Stomach smooth muscle (tissue), 2 donors: ENCODE measurements around the gene OPTC.

ENCODE experiments used
- H3K27ac ChIP-seq: one replicate; pipeline ENCODE4 v1.7.0; 2013; ENCODE audit warnings: mild to moderate bottlenecking, low read length, inconsistent platforms
- H3K27me3 ChIP-seq, 2 donors: one replicate each; pipeline ENCODE4 v1.7.0; 2013; ENCODE audit warnings: low read length in 2 of 2; ENCODE audit not compliant: insufficient read depth in 2 of 2, control insufficient read depth in 1 of 2
- H3K36me3 ChIP-seq, 2 donors: one replicate each; pipeline ENCODE4 v1.7.0; 2013; ENCODE audit warnings: low read length in 2 of 2; ENCODE audit not compliant: control insufficient read depth in 2 of 2, insufficient read depth in 2 of 2
- H3K4me1 ChIP-seq: one replicate; pipeline ENCODE4 v1.7.0; 2013; ENCODE audit warnings: low read length; ENCODE audit not compliant: control insufficient read depth, insufficient read depth
- H3K4me3 ChIP-seq, 2 donors: one replicate each; pipeline ENCODE4 v1.7.0; 2013; ENCODE audit warnings: low read length in 2 of 2
- H3K9ac ChIP-seq, 2 donors: one replicate each; pipeline ENCODE4 v1.7.0; 2013; ENCODE audit warnings: low read length in 2 of 2, mild to moderate bottlenecking in 1 of 2
- H3K9me3 ChIP-seq, 2 donors: one replicate each; pipeline ENCODE4 v1.7.0; 2013; ENCODE audit warnings: low read length in 2 of 2; ENCODE audit not compliant: control insufficient read depth in 2 of 2
- donor health status: healthy.
- donor health status: Pancreatic carcinoma.

Gene OPTC

GRCh38 chr1:203476216-203476814 lies 17.6 kb upstream of the OPTC start:
- Histone ChIP-seq H3K27ac (peak overlapping the region; percentile 88), H3K27me3 (no peaks in the 10 kb centered on the region), H3K9me3 (no peaks in the 10 kb centered on the region), H3K36me3 (no peaks in the 10 kb centered on the region), H3K4me1 (peaks cover 56% of the 10 kb centered on the region), H3K9ac (peak overlapping the region; percentile 75 to 85), H3K4me3 (peak overlapping the region; percentile 82 to 94)

DNA sequence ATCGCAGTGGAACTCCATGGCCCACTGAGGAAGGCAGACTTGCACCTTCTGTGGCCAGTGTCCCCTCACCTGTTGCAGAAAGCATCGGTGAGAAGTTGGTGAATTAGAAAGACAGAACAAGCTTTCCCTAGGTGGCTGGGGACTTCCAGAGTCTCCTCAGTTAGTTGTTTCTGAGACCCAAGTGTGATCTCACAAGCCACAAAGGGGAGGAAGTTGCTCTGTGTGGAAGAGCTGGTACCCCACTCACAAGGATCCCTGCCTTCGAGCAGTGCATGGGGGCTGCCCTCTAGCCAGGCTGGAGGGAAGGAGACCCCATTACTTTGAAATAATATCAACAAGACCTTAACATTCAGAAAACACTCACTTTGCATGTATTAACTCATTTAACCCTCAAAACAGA lies 16.2 kb upstream of the OPTC start:
- peak overlapping the region; percentile 75 to 85 for H3K9ac ChIP-seq
- H3K4me3 ChIP-seq = peak overlapping the region; percentile 82 to 94
- no peaks in the 10 kb centered on the region for H3K36me3 ChIP-seq
- H3K4me1 ChIP-seq = peaks cover 62% of the 10 kb centered on the region
- no peaks in the 10 kb centered on the region for H3K9me3 ChIP-seq
- H3K27ac ChIP-seq = peak overlapping the region; percentile 88
- H3K27me3 ChIP-seq = no peaks in the 10 kb centered on the region

DNA sequence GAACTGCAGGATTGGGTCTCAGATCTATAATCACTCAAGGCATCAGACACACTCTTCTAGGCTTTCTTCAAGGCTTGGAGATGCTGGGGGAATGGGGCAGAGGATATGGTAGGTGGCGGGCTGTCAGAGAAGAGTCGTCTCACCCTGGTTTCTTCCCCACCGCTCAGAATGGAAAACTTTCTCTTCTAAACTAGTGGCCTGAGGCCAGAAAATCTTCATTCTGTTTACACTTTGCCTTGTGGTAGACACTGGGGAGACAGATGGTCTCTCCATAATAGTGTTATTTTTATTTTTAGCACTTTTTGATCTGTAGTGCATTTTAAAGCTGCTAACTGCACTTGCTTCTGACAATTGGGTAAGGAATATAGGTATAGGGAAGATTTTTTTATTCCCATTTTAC lies 15.7 kb upstream of the OPTC start:
- Histone ChIP-seq H3K4me3 (peak overlapping the region; percentile 52 to 82), H3K9me3 (no peaks in the 10 kb centered on the region), H3K9ac (peak overlapping the region; percentile 75 to 85), H3K27me3 (no peaks in the 10 kb centered on the region), H3K36me3 (peaks cover 0 to under 1% of the 10 kb centered on the region in 2 donors), H3K27ac (peak overlapping the region; percentile 88), H3K4me1 (peaks cover 62% of the 10 kb centered on the region)

GRCh38 chr1:203478986-203479385 lies 15.0 kb upstream of the OPTC start:
- Histone ChIP-seq H3K9ac (peak overlapping the region; percentile 21 to 85), H3K27ac (peak overlapping the region; percentile 88), H3K36me3 (peaks cover 6 to 7% of the 10 kb centered on the region in 2 donors), H3K4me1 (peaks cover 64% of the 10 kb centered on the region), H3K9me3 (no peaks in the 10 kb centered on the region), H3K4me3 (peak overlapping the region; percentile 52 to 82), H3K27me3 (no peaks in the 10 kb centered on the region)

- Histone ChIP-seq H3K9ac (peak overlapping the region in 1 of 2 donors; percentile 67), H3K27me3 (no peaks in the 10 kb centered on the region), H3K9me3 (no peaks in the 10 kb centered on the region), H3K36me3 (peaks cover 7 to 8% of the 10 kb centered on the region in 2 donors), H3K4me1 (peaks cover 63% of the 10 kb centered on the region), H3K27ac (peak overlapping the region; percentile 88), H3K4me3 (peak overlapping the region in 1 of 2 donors; percentile 59)
These were observed 14.3 kb upstream of the OPTC start for GRCh38 chr1:203479646-203480045.

DNA sequence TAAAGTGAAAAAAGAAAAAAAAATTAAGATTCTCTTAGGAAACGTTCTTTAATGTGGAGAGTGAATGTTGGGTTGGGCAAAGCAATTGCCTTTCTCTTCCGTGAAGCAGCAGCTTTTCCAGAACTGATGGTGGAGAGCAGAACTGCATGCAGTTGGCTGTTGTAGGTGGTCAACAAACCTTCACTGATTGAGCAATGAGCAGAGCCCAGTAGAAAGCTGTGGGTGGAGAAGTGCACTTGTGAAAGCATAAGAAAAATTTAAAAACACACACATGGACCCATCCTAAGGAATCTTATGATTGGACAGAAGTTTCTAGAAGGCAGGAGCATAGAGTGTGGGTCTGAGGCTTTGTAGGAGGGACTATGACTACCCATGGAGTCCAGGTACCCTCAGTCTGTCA lies 13.9 kb upstream of the OPTC start:
- H3K4me3 ChIP-seq = peak overlapping the region; percentile 52 to 59
- peaks cover 59% of the 10 kb centered on the region for H3K4me1 ChIP-seq
- peak overlapping the region; percentile 62 to 67 for H3K9ac ChIP-seq

GRCh38 chr1:203480525-203481084 lies 13.3 kb upstream of the OPTC start:
- H3K9ac ChIP-seq = peak overlapping the region; percentile 62 to 67

More for the DNA sequence above, 13.9 kb upstream of the OPTC start:
- Histone ChIP-seq H3K27ac (peak overlapping the region; percentile 88), H3K36me3 (peaks cover 7 to 10% of the 10 kb centered on the region in 2 donors), H3K9me3 (no peaks in the 10 kb centered on the region), H3K27me3 (no peaks in the 10 kb centered on the region)

GRCh38 chr1:203481196-203481595 lies 12.8 kb upstream of the OPTC start:
- peaks cover 15 to 18% of the 10 kb centered on the region in 2 donors for H3K36me3 ChIP-seq
- peak overlapping the region in 1 of 2 donors; percentile 49 for H3K4me3 ChIP-seq
- peaks cover 50% of the 10 kb centered on the region for H3K4me1 ChIP-seq
- H3K9ac ChIP-seq = peak overlapping the region in 1 of 2 donors; percentile 67
- H3K9me3 ChIP-seq = no peaks in the 10 kb centered on the region
- peak overlapping the region; percentile 88 for H3K27ac ChIP-seq
- no peaks in the 10 kb centered on the region for H3K27me3 ChIP-seq

More at GRCh38 chr1:203480525-203481084, 13.3 kb upstream of the OPTC start:
- H3K4me3 ChIP-seq = peak overlapping the region; percentile 52 to 59
- no peaks in the 10 kb centered on the region for H3K27me3 ChIP-seq
- peak overlapping the region; percentile 88 for H3K27ac ChIP-seq
- H3K4me1 ChIP-seq = peaks cover 56% of the 10 kb centered on the region
- peaks cover 10 to 12% of the 10 kb centered on the region in 2 donors for H3K36me3 ChIP-seq
- no peaks in the 10 kb centered on the region for H3K9me3 ChIP-seq

- Histone ChIP-seq H3K27ac (peak overlapping the region; percentile 93), H3K36me3 (peaks cover 21 to 28% of the 10 kb centered on the region in 2 donors), H3K4me1 (peaks cover 19% of the 10 kb centered on the region), H3K27me3 (no peaks in the 10 kb centered on the region), H3K9ac (peak overlapping the region; percentile 67 to 74), H3K4me3 (peak overlapping the region in 1 of 2 donors; percentile 61), H3K9me3 (no peaks in the 10 kb centered on the region)
These were observed 7.2 kb upstream of the OPTC start for GRCh38 chr1:203486618-203487370.

GRCh38 chr1:203488539-203488938 lies 5.4 kb upstream of the OPTC start:
- no peak overlapping the region for H3K4me3 ChIP-seq
- no peaks in the 10 kb centered on the region for H3K9me3 ChIP-seq
- peaks cover 18 to 25% of the 10 kb centered on the region in 2 donors for H3K36me3 ChIP-seq
- H3K9ac ChIP-seq = no peak overlapping the region
- H3K27me3 ChIP-seq = no peaks in the 10 kb centered on the region
- peaks cover 21% of the 10 kb centered on the region for H3K4me1 ChIP-seq
- no peak overlapping the region for H3K27ac ChIP-seq
